Activated CD4-positive, alpha-beta T cell treated with anti-CD3 and anti-CD28 coated beads for 36 hours (primary cell): ENCODE data around the gene PRKAB1. TPM values are rescaled to one million over a fixed set of nuclear protein-coding genes. Genes with fewer than 3 reads are reported as not detected.
"Not testable (repeated sequence)": the region's sequence is repeated elsewhere in the genome, so short reads cannot be mapped to it uniquely, and the experiment has no call there.

ENCODE experiments used
- ATAC-seq: fragments of 200-7000 bp; cut with Tn5 transposase; one replicate; pipeline ENCODE4 v1.10.0; 2021; ENCODE audit warnings: mild to moderate bottlenecking, moderate library complexity
- CTCF ChIA-PET: fragments of 350-600 bp; sonication (Branson Sonifier 250); formaldehyde crosslinking; loops from one replicate; lab custom pipeline; 2021; ENCODE audit warnings: antibody characterized with exemption; lab: Charles Lee
- POLR2A ChIA-PET: fragments of 350-600 bp; sonication (Branson Sonifier 250); formaldehyde crosslinking; loops from one replicate; lab custom pipeline; 2021; ENCODE audit warnings: antibody characterized with exemption, inconsistent platforms; lab: Charles Lee
- DNase-seq: peaks from one replicate; pipeline ENCODE4 v3.0.0-alpha.2; 2020
- H3K27ac Mint-ChIP-seq: one replicate; pipeline ENCODE4 v1.8.0; 2021; ENCODE audit warnings: mixed read lengths
- H3K27me3 Mint-ChIP-seq: one replicate; pipeline ENCODE4 v1.8.0; 2021; ENCODE audit warnings: mixed read lengths
- H3K36me3 Mint-ChIP-seq: one replicate; pipeline ENCODE4 v1.8.0; 2021; ENCODE audit warnings: low read depth, mixed read lengths
- H3K4me1 Mint-ChIP-seq: one replicate; pipeline ENCODE4 v1.8.0; 2021; ENCODE audit warnings: mixed read lengths
- H3K4me3 Mint-ChIP-seq: one replicate; pipeline ENCODE4 v1.8.0; 2021; ENCODE audit warnings: mild to moderate bottlenecking, moderate library complexity, mixed read lengths
- H3K9me3 Mint-ChIP-seq: one replicate; pipeline ENCODE4 v1.8.0; 2021; ENCODE audit warnings: low read depth, mixed read lengths
- intact Hi-C, 2 experiments: fragments of 100-400 bp; cut with DNase I in 1 of 2; cut with micrococcal nuclease in 1 of 2; formaldehyde crosslinking; loops; one replicate each; pipeline versions ENCODE4 v1.14.2 to v1.15.1; 2022 to 2024; cut with DNase I, micrococcal nuclease
- total RNA-seq, 2 experiments: library from RNA; stranded (reverse); gene quantifications; one replicate each; pipeline ENCODE4 v1.2.3, GENCODE V29; 2021

Gene PRKAB1
- total RNA-seq, 2 experiments from 2014 or later: 18.0 to 21.7 TPM

DNA sequence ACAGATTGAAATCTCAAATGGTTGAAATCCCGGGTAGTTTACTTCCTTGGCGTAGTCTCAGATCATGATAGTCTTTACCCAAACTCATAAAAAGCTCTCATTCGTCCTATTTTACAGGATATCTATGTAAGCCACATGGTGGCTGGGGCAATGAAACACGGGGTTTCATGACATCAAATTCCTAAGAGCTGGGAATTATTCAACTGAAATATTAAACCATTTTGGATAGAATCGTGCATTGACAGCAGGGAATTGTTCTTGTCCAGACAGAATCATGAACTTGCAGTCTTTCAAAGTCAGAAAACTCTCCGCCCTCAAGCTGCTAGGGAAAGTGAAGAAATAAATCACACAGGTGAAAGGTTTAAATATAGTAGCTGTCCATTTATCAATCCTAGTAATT lies 33.2 kb upstream of the PRKAB1 start:
- Mint-ChIP-seq H3K36me3 (no peaks in the 10 kb centered on the region), H3K27ac (no peak overlapping the region), H3K4me3 (no peak overlapping the region), H3K9me3 (no peaks in the 10 kb centered on the region), H3K4me1 (no peaks in the 10 kb centered on the region), H3K27me3 (peaks cover 28% of the 10 kb centered on the region)
- CTCF ChIA-PET: interaction anchor here (1.1 to 2.0 kb wide), 2 partner anchors 9 to 14 kb away, joined by 5 to 9 read pairs; no protein-coding TSS in a partner anchor
- no peak for ATAC-seq
- no peak for DNase-seq
- POLR2A ChIA-PET: no interaction called here
- intact Hi-C loops: no loop called here

DNA sequence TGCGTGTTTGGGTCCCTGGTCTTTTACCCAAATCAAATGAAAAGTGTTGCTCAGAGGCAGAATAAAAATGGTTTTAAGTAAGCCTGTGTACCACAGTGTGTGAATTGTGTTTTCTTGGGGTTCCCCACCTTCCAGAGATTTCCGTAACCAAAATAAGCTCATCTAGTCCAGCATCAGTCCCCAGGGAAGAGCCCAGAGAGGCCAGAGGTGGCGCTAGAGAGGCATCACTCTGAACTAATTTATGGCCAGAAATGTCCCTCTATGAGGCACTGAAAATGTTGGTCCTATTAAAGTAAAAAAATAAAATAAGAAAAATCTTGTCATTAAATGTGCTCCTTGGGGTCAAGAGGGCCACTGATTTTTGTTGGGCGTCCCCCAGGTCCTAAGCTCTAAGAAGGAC lies 24.9 kb upstream of the PRKAB1 start:
- H3K27ac Mint-ChIP-seq: no peak overlapping the region
- ATAC-seq: no peak
- DNase-seq: peak; percentile 25
- POLR2A ChIA-PET: no interaction called here
- H3K36me3 Mint-ChIP-seq: no peaks in the 10 kb centered on the region
- H3K4me3 Mint-ChIP-seq: no peak overlapping the region
- no peaks in the 10 kb centered on the region for H3K4me1 Mint-ChIP-seq
- CTCF ChIA-PET: interaction anchor here (0.7 to 1.9 kb wide), 7 partner anchors 9 to 296 kb away, joined by 3 to 9 read pairs (median 4); no protein-coding TSS in a partner anchor
- peaks cover 14% of the 10 kb centered on the region for H3K27me3 Mint-ChIP-seq
- no peaks in the 10 kb centered on the region for H3K9me3 Mint-ChIP-seq
- intact Hi-C loops: no loop called here

DNA sequence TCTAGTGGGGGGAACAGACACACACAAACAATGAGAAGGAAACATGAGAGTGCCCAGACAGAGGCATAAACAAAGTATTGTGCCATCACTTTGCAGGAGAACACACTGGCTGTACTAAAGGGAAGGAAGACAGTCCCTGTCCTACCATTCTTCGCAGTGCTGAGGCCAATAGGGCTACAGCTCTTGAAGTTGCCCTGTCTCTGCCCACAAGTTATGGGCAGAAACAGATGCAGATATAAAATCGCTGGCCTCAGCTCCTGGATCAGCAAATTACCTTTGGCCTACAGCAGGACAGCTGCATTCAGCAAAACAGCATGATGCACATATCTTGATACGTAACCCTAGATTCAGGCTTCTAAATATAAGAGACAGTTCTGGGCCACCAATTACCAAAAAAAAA lies 23.0 kb upstream of the PRKAB1 start:
- DNase-seq: no peak
- POLR2A ChIA-PET: no interaction called here
- intact Hi-C loops: loop anchor here in 1 of 2 experiments (5.0 kb wide), 1 partner anchor 88 kb away; no protein-coding TSS in a partner anchor

DNA sequence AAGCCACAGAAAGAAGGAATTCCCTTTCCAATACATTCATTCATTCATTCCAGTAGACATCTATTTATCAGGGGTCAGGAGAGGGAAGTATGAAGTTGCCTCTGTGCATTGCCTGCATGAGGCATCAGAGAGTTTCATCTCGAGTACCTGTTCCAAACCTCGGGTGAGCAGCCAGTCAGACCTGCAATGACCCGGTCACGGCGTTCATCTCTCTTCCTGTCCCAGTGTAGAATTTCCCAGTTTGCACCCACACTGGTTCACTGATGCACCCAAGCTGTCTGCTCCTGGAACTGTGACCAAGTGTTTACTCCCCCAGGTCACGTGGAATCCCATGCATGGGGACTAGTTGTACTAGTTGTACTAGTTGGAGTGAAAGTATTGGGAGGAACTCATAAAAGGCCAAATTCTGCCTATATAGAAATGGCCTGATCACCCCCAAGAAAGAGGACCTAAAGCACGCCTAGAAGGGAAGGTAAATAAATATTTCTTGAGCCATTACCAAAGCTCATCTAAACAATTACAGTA lies 22.3 kb upstream of the PRKAB1 start:
- ATAC-seq (no peak), DNase-seq (no peak)
- ChIA-PET CTCF (interaction anchor here (0.7 to 1.2 kb wide), 3 partner anchors 9 to 25 kb away, joined by 3 to 5 read pairs (median 3); no protein-coding TSS in a partner anchor), POLR2A (no interaction called here)
- Mint-ChIP-seq H3K9me3 (no peaks in the 10 kb centered on the region), H3K27ac (no peak overlapping the region), H3K4me1 (no peaks in the 10 kb centered on the region), H3K27me3 (peaks cover 8% of the 10 kb centered on the region), H3K36me3 (no peaks in the 10 kb centered on the region), H3K4me3 (no peak overlapping the region)
- intact Hi-C loops: loop anchor here in 1 of 2 experiments (5.0 kb wide), 1 partner anchor 88 kb away; no protein-coding TSS in a partner anchor

More for the DNA sequence above, 23.0 kb upstream of the PRKAB1 start:
- CTCF ChIA-PET: no interaction called here
- Mint-ChIP-seq H3K4me3 (no peak overlapping the region), H3K9me3 (no peaks in the 10 kb centered on the region), H3K36me3 (no peaks in the 10 kb centered on the region), H3K4me1 (no peaks in the 10 kb centered on the region), H3K27ac (no peak overlapping the region), H3K27me3 (peaks cover 10% of the 10 kb centered on the region)
- no peak for ATAC-seq

DNA sequence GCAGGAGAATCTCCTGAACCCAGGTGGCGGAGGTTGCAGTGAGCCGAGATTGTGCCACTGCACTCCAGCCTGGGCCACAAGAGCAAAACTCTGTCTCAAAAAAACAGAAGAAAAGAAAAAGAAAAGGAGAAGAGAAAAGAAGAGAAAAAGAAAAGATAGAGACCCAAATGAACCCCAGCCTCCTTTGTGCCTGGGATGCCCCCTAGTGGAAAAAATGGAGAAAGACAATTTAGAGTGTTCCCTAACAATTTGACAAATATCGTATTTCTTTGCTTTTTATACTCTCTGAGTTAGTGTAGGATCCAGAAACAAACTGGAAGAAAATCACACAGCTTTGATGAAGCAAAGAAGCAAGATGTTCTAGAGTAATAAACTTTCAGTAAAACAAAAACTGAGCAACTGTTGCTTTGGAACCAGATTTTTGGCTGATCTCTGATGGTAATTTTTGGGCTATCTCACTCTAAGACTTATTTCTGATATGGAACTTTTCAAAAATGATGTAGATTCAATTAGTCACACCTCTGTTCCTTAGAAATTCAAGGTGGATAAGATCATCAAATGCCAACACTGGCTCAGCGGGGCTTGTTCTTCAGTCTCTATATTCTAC lies 18.6 kb upstream of the PRKAB1 start:
- Mint-ChIP-seq H3K27me3 (peaks cover 2% of the 10 kb centered on the region), H3K9me3 (peaks cover 14% of the 10 kb centered on the region), H3K4me1 (no peaks in the 10 kb centered on the region), H3K36me3 (peaks cover 3% of the 10 kb centered on the region), H3K27ac (no peak overlapping the region), H3K4me3 (no peak overlapping the region)
- intact Hi-C loops: loop anchor here (1.0 to 5.0 kb wide), 3 partner anchors 92 to 205 kb away; no protein-coding TSS in a partner anchor
- POLR2A ChIA-PET: no interaction called here
- CTCF ChIA-PET: interaction anchor here (0.5 to 2.7 kb wide), 17 partner anchors 8 to 1444 kb away, joined by 3 to 19 read pairs (median 4); no protein-coding TSS in a partner anchor
- ATAC-seq: no peak
- DNase-seq: no peak

DNA sequence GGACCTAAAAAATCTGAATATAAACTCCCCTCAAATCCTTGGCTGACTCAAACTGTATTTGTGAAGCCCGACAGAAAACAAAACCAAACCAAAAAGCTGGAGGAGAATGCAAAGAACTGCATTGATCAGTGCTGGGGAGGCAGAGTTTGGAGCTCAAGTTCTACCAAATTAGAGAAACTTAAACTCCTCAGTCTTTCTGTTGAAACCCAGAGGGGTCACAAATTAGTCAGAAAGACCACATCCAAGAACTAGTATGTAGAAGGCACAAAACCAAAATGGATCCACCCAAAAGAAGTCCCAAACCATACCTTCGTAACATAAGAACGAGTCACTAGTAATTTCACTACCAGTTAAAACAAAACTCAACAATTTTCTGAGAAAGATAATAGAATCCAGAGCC lies 15.3 kb upstream of the PRKAB1 start:
- CTCF ChIA-PET: interaction anchor here (2.2 kb wide), 1 partner anchor 10 kb away, joined by 5 read pairs; no protein-coding TSS in a partner anchor
- H3K9me3 Mint-ChIP-seq: peaks cover 15% of the 10 kb centered on the region
- no peak overlapping the region for H3K27ac Mint-ChIP-seq
- ATAC-seq: peak; percentile 47
- intact Hi-C loops: no loop called here
- no peak for DNase-seq
- no peaks in the 10 kb centered on the region for H3K4me1 Mint-ChIP-seq
- POLR2A ChIA-PET: interaction anchor here (0.6 to 0.9 kb wide), 2 partner anchors 13 to 47 kb away, joined by 3 to 7 read pairs; no protein-coding TSS in a partner anchor
- no peak overlapping the region for H3K4me3 Mint-ChIP-seq
- peaks cover 3% of the 10 kb centered on the region for H3K36me3 Mint-ChIP-seq
- H3K27me3 Mint-ChIP-seq: peaks cover 2% of the 10 kb centered on the region

DNA sequence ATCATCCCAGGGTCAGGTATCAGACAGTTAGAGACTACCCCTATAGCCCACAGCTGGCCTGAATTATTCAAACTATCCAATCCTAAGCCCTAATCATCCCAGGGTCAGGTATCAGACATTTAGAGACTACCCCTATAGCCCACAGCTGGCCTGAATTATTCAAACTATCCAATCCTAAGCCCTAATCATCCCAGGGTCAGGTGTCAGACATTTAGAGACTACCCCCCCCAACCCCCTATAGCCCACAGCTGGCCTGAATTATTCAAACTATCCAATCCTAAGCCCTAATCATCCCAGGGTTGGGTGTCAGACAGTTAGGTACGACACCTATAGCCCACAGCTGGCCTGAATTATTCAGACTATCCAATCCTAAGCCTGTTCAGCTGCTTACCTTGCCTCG lies 10.9 kb upstream of the PRKAB1 start:
- H3K4me3 Mint-ChIP-seq, intact Hi-C loops, POLR2A ChIA-PET, H3K27ac Mint-ChIP-seq, H3K27me3 Mint-ChIP-seq, H3K36me3 Mint-ChIP-seq, ATAC-seq, H3K4me1 Mint-ChIP-seq, DNase-seq: not testable (repeated sequence)
- CTCF ChIA-PET: interaction anchor here (0.9 to 1.5 kb wide), 4 partner anchors 8 to 210 kb away, joined by 3 to 5 read pairs (median 4); no protein-coding TSS in a partner anchor
- H3K9me3 Mint-ChIP-seq: peaks cover 15% of the 10 kb centered on the region

DNA sequence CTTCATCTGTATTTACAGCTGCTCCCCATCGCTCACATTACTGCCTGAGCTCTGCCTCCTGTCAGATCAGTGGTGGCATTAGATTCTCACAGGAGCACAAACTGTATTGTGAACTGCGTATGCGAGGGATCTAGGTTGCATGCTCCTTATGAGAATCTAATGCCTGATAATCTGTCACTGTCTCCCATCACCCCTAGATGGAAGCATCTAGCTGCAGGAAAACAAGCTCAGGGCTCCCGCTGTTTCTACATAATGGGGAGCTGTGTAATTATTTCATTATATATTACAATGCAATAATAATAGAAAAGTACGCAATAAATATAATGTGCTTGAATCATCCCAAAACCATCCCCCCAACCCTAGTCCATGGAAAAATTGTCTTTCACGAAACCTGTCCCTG lies 9.8 kb upstream of the PRKAB1 start:
- intact Hi-C loops, H3K4me3 Mint-ChIP-seq, POLR2A ChIA-PET, H3K4me1 Mint-ChIP-seq, H3K36me3 Mint-ChIP-seq, H3K27ac Mint-ChIP-seq, DNase-seq, ATAC-seq, H3K27me3 Mint-ChIP-seq, H3K9me3 Mint-ChIP-seq: not testable (repeated sequence)
- CTCF ChIA-PET: interaction anchor here (0.5 to 1.5 kb wide), 8 partner anchors 10 to 299 kb away, joined by 3 to 5 read pairs (median 4); partner anchors contain the start of gene PRKAB1

DNA sequence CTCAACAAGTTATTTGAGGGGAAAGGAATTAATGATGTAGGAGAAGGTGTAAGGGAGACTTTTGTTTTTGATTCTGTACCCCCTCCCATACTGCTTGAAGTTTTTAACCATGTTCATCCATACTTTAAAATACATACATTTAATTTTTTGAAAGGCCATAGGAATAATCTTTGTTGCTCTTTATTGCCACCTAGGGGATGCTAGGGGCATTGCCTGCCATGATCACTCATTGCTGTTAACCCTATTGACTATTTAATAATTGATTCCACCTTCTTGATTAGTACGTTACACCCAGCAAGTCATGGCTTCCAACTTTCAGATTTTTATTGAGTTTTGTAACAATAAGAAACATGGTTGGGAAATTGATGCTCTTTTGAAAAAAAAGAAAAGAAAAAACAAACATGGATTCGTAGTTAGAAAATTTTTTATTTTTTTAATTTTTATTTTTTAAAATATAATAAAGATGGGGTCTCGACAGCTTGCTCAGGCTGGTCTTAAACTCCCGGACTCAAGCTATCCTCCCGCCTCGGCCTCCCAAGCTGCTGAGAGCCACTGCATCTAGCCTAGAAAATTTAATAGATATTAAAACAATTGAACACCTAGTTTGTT lies 8.5 kb upstream of the PRKAB1 start:
- DNase-seq: peak; percentile 61
- POLR2A ChIA-PET: no interaction called here

DNA sequence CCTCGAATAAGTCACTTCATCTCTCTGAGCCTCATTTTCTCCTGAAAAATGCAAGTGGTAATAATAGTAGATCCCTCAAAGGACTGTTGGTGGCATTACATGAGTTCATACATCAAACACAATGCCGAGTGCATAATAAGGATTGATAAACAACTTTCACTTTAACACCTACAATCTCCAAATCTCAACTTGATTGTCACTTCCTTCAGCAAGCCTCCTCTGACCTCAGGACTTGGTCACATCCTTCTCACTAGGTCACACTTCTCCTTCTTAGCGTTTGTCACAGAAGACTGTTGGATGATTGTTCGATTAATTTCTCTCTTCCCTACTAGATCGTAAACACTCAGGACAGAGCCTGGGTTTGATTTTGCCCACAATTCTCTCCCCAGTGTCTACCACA lies 7.9 kb upstream of the PRKAB1 start:
- intact Hi-C loops: loop anchor here in 1 of 2 experiments (10.0 kb wide), 1 partner anchor 1525 kb away; the partner anchor contains the start of gene PEBP1
- no peak overlapping the region for H3K4me3 Mint-ChIP-seq
- no peaks in the 10 kb centered on the region for H3K27me3 Mint-ChIP-seq

More for the DNA sequence above, 8.5 kb upstream of the PRKAB1 start:
- ATAC-seq: peak; percentile 53
- Mint-ChIP-seq H3K36me3 (no peaks in the 10 kb centered on the region), H3K4me1 (no peaks in the 10 kb centered on the region), H3K9me3 (no peaks in the 10 kb centered on the region), H3K27ac (no peak overlapping the region), H3K27me3 (no peaks in the 10 kb centered on the region), H3K4me3 (no peak overlapping the region)
- CTCF ChIA-PET: interaction anchor here (0.8 to 1.5 kb wide), 5 partner anchors 11 to 277 kb away, joined by 3 to 5 read pairs (median 4); no protein-coding TSS in a partner anchor
- intact Hi-C loops: loop anchor here in 1 of 2 experiments (1.0 kb wide), 1 partner anchor 215 kb away; no protein-coding TSS in a partner anchor

DNA sequence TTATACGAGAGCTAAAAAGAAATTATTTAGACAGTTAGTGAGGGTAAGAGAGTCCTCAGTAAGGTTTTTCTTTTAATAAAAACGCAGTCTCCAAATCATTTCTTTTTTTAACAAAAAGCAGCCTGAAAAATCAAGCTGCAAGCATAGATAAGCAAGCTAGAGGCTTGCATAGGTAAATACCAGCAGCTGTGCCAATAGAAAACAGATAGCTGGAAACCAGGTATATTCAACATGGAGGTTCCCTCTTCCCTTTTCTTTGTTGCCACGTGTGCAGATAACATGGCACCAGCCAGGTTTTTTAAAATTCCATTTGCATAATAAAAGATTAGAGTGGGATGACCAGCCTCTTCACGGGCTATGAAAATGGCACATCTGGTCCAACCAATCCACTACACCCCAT lies 6.1 kb upstream of the PRKAB1 start:
- no peak overlapping the region for H3K4me3 Mint-ChIP-seq

More for the DNA sequence above, 7.9 kb upstream of the PRKAB1 start:
- no peak for DNase-seq
- ChIA-PET POLR2A (no interaction called here), CTCF (interaction anchor here (0.8 kb wide), 1 partner anchor 11 kb away, joined by 4 read pairs; no protein-coding TSS in a partner anchor)
- ATAC-seq: no peak
- no peaks in the 10 kb centered on the region for H3K4me1 Mint-ChIP-seq
- H3K27ac Mint-ChIP-seq: no peak overlapping the region
- no peaks in the 10 kb centered on the region for H3K9me3 Mint-ChIP-seq
- no peaks in the 10 kb centered on the region for H3K36me3 Mint-ChIP-seq

More for the DNA sequence above, 6.1 kb upstream of the PRKAB1 start:
- peaks cover 11% of the 10 kb centered on the region for H3K4me1 Mint-ChIP-seq
- ChIA-PET CTCF (interaction anchor here (0.6 to 1.4 kb wide), 3 partner anchors 9 to 15 kb away, joined by 3 to 5 read pairs (median 4); no protein-coding TSS in a partner anchor), POLR2A (no interaction called here)
- intact Hi-C loops: loop anchor here in 1 of 2 experiments (10.0 kb wide), 1 partner anchor 1527 kb away; the partner anchor contains the start of gene PEBP1
- H3K9me3 Mint-ChIP-seq: no peaks in the 10 kb centered on the region
- H3K36me3 Mint-ChIP-seq: no peaks in the 10 kb centered on the region
- H3K27me3 Mint-ChIP-seq: no peaks in the 10 kb centered on the region
- H3K27ac Mint-ChIP-seq: no peak overlapping the region
- ATAC-seq (no peak), DNase-seq (no peak)
